Measurements from ENCODE around the gene KRTAP4-1. TPM values are rescaled to one million over a fixed set of nuclear protein-coding genes. Genes with fewer than 3 reads are reported as not detected.
A peak's percentile ranks its signal among the peaks of the same experiment; 100 is the strongest.

KRTAP4-1 gene
- polyA plus RNA-seq, 1 donor (not counting 4 experiments of a cell fraction or from before 2014, with no cell fraction given), result not detected

DNA sequence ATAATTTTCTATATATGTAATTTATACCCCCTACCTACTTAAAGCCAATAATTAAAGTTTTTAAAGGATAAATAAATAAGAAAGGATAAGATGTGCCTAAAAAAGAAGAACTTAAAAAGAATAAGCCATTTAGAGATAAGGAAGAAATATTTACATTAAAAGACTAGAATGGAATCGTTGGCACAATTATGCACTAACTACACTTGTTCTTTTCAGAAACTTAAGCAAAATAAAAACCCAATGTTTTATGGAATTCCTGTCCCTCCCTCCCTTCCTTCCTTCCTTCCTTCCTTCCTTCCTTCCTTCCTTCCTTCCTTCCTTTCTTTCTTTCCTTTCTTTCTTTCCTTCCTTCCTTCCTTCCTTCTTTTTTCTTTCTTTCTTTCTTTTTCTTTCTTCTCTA, 39.9 kb downstream of the KRTAP4-1 start:
- H3K79me2 ChIP-seq (ENCODE audit: control insufficient read depth, insufficient read depth, low read length), result no peaks in the 10 kb centered on the region
- no peak overlapping the region for H3K4me3 ChIP-seq (ENCODE audit: control insufficient read depth in 2 of 3, extremely low read depth in 1 of 3, insufficient read depth in 2 of 3, low read depth in 1 of 3, low read length in 3 of 3)
- no peaks in the 10 kb centered on the region for H4K20me1 ChIP-seq (ENCODE audit: control insufficient read depth, extremely low read depth, insufficient read depth, low read length)
- peaks cover 8% of the 10 kb centered on the region for H3K9me3 ChIP-seq (ENCODE audit: control insufficient read depth, low read depth, low read length)
- FAIRE-seq (no peak), DNase-seq (ENCODE audit: low read depth, low spot score) (no peak)
- H3K9ac ChIP-seq (ENCODE audit: control insufficient read depth, extremely low read depth, insufficient read depth, low read length), result no peak overlapping the region
- no peaks in the 10 kb centered on the region for H3K27me3 ChIP-seq (ENCODE audit: control insufficient read depth, extremely low read depth, insufficient read depth, low read length)
- peaks cover 8% of the 10 kb centered on the region for H3K4me1 ChIP-seq (ENCODE audit: control insufficient read depth, extremely low read depth, insufficient read depth, low read length)
- TF ChIP-seq, protein P1, sequence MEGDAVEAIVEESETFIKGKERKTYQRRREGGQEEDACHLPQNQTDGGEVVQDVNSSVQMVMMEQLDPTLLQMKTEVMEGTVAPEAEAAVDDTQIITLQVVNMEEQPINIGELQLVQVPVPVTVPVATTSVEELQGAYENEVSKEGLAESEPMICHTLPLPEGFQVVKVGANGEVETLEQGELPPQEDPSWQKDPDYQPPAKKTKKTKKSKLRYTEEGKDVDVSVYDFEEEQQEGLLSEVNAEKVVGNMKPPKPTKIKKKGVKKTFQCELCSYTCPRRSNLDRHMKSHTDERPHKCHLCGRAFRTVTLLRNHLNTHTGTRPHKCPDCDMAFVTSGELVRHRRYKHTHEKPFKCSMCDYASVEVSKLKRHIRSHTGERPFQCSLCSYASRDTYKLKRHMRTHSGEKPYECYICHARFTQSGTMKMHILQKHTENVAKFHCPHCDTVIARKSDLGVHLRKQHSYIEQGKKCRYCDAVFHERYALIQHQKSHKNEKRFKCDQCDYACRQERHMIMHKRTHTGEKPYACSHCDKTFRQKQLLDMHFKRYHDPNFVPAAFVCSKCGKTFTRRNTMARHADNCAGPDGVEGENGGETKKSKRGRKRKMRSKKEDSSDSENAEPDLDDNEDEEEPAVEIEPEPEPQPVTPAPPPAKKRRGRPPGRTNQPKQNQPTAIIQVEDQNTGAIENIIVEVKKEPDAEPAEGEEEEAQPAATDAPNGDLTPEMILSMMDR (optimal IDR thresholded peaks at IDR 0.05 in 1 of 3, IDR thresholded peaks at IDR 0.05 in 1 of 3, conservative IDR thresholded peaks at IDR 0.05 in 1 of 3; ENCODE audit: extremely low read depth in 1 of 3, insufficient read depth in 2 of 3, low read length in 3 of 3), result no peak
- no peak for TF ChIP-seq EZH2 (IDR thresholded peaks at IDR 0.05; ENCODE audit: low read length)
- dilution Hi-C loops (cut with MboI; ENCODE audit: extremely low pct_ligation_motif_present, low sequenced_read_pairs), result no loop called here
- H3K9me1 ChIP-seq (ENCODE audit: control insufficient read depth, extremely low read depth, insufficient read depth, low read length), result no peaks in the 10 kb centered on the region
- H3K4me2 ChIP-seq (ENCODE audit: control insufficient read depth, extremely low read depth, insufficient read depth, low read depth, low read length), result no peak overlapping the region
- H2AFZ ChIP-seq (ENCODE audit: control insufficient read depth, low read length), result no peak overlapping the region
- H3K36me3 ChIP-seq (ENCODE audit: control insufficient read depth in 2 of 2, extremely low read depth in 1 of 2, insufficient read depth in 2 of 2, low read length in 2 of 2), result no peaks in the 10 kb centered on the region
- no peak overlapping the region for H3K27ac ChIP-seq (ENCODE audit: control insufficient read depth, insufficient read depth, low read length)

DNA sequence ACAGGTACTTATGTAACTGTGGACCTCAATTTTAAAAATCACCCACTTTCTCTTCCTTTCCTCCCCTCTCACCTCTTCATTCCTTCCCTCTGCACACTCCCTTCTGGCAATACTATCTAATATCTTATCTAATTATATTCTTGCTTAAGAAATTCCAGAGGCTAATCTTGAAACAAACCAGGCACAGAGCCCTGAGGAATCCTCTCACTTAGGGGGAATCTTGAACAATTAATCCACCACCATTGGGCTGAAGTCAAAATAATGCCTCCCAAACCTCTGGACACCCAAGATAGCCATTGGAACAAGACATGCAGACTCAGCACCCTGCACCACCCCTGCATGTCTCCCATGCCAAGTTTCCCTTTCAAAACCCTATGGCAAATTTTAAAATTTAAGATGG, 43.4 kb downstream of the KRTAP4-1 start:
- Histone ChIP-seq H3K36me3 (ENCODE audit: control insufficient read depth in 2 of 2, extremely low read depth in 1 of 2, insufficient read depth in 2 of 2, low read length in 2 of 2) (no peaks in the 10 kb centered on the region), H3K27me3 (ENCODE audit: control insufficient read depth, extremely low read depth, insufficient read depth, low read length) (no peaks in the 10 kb centered on the region), H3K27ac (ENCODE audit: control insufficient read depth, insufficient read depth, low read length) (peak overlapping the region; percentile 59), H2AFZ (ENCODE audit: control insufficient read depth, low read length) (no peak overlapping the region), H3K9me1 (ENCODE audit: control insufficient read depth, extremely low read depth, insufficient read depth, low read length) (no peaks in the 10 kb centered on the region), H3K4me2 (ENCODE audit: control insufficient read depth, extremely low read depth, insufficient read depth, low read depth, low read length) (no peak overlapping the region), H3K79me2 (ENCODE audit: control insufficient read depth, insufficient read depth, low read length) (no peaks in the 10 kb centered on the region), H3K4me1 (ENCODE audit: control insufficient read depth, extremely low read depth, insufficient read depth, low read length) (peaks cover 8% of the 10 kb centered on the region), H4K20me1 (ENCODE audit: control insufficient read depth, extremely low read depth, insufficient read depth, low read length) (no peaks in the 10 kb centered on the region), H3K4me3 (ENCODE audit: control insufficient read depth in 2 of 3, extremely low read depth in 1 of 3, insufficient read depth in 2 of 3, low read depth in 1 of 3, low read length in 3 of 3) (no peak overlapping the region), H3K9me3 (ENCODE audit: control insufficient read depth, low read depth, low read length) (peaks cover 8% of the 10 kb centered on the region), H3K9ac (ENCODE audit: control insufficient read depth, extremely low read depth, insufficient read depth, low read length) (no peak overlapping the region)
- DNase-seq (ENCODE audit: low read depth, low spot score) (no peak), FAIRE-seq (no peak)
- no peak for TF ChIP-seq EZH2 (IDR thresholded peaks at IDR 0.05; ENCODE audit: low read length)
- TF ChIP-seq, protein P1 (optimal IDR thresholded peaks at IDR 0.05 in 1 of 3, IDR thresholded peaks at IDR 0.05 in 1 of 3, conservative IDR thresholded peaks at IDR 0.05 in 1 of 3; ENCODE audit: extremely low read depth in 1 of 3, insufficient read depth in 2 of 3, low read length in 3 of 3), result no peak
- dilution Hi-C loops (cut with MboI; ENCODE audit: extremely low pct_ligation_motif_present, low sequenced_read_pairs), result no loop called here

Measured in keratinocyte (primary cell).